HEK293 (cell line): Measurements from ENCODE around the gene CRYBA2.

Source experiments
- CTCF ChIA-PET: fragments of 350-600 bp; formaldehyde crosslinking; extraction: SDS; loops from one replicate; lab custom pipeline; 2021; ENCODE audit warnings: antibody characterized with exemption; lab: Yijun Ruan, JAX
- POLR2A ChIA-PET: fragments of 300-600 bp; formaldehyde crosslinking; extraction: SDS; loops from one replicate; lab custom pipeline; 2020; ENCODE audit warnings: antibody characterized with exemption, inconsistent platforms; lab: Yijun Ruan, JAX
- H3K27ac ChIP-seq: fragments of 200-500 bp; sonication (Bioruptor generic); 2 replicates; pipeline ENCODE4 v1.5.1; 2014; ENCODE audit warnings: low read depth, low read length, control low read depth, inconsistent platforms; ENCODE audit errors: extremely low read depth
- H3K36me3 ChIP-seq, 2 experiments: fragments of 200-500 bp in 1 of 2; sonication (Bioruptor generic) in 1 of 2; 1 replicate in 1 of 2; 2 replicates in 1 of 2; pipeline ENCODE4 v1.5.1; 2014 to 2017; ENCODE audit warnings: inconsistent platforms in 2 of 2, low read length in 2 of 2; ENCODE audit not compliant: control insufficient read depth in 2 of 2, insufficient read depth in 1 of 2
- H3K4me1 ChIP-seq: fragments of 200-500 bp; sonication (Bioruptor generic); 2 replicates; pipeline ENCODE4 v1.5.1; 2014; ENCODE audit warnings: mild to moderate bottlenecking, low read length, inconsistent platforms; ENCODE audit not compliant: control insufficient read depth, insufficient read depth
- H3K4me3 ChIP-seq: 2 replicates; pipeline ENCODE4 v1.5.1; 2011; ENCODE audit warnings: low read depth, mild to moderate bottlenecking, control low read depth, low read length, moderate library complexity
- H3K9me3 ChIP-seq: fragments of 200-500 bp; sonication (Bioruptor generic); 2 replicates; pipeline ENCODE4 v1.5.1; 2014; ENCODE audit warnings: low read depth, low read length, inconsistent platforms; ENCODE audit not compliant: control insufficient read depth, insufficient read depth
- EGR2 ChIP-seq: fragments of 450-650 bp; formaldehyde crosslinking; IDR thresholded peaks from 2 replicates; pipeline ENCODE4 v1.5.1; 2016; ENCODE audit warnings: low read depth, missing biosample characterization, missing genetic modification characterization
- KLF8 ChIP-seq: fragments of 450-650 bp; formaldehyde crosslinking; IDR thresholded peaks from 2 replicates; pipeline ENCODE4 v1.5.1; 2016; ENCODE audit warnings: missing biosample characterization, missing genetic modification characterization
- PRDM10 ChIP-seq: fragments of 450-650 bp; formaldehyde crosslinking; IDR thresholded peaks from 2 replicates; pipeline ENCODE4 v1.5.1; 2016; ENCODE audit warnings: missing biosample characterization, missing genetic modification characterization
- REST ChIP-seq: fragments of 450-650 bp; formaldehyde crosslinking; IDR thresholded peaks from 2 replicates; pipeline ENCODE4 v1.5.1; 2016; ENCODE audit warnings: missing biosample characterization, missing genetic modification characterization
- SCRT1 ChIP-seq: fragments of 450-650 bp; formaldehyde crosslinking; IDR thresholded peaks from 2 replicates; pipeline ENCODE4 v1.5.1; 2016; ENCODE audit warnings: missing biosample characterization, missing genetic modification characterization, borderline replicate concordance
- SCRT2 ChIP-seq: fragments of 450-650 bp; formaldehyde crosslinking; IDR thresholded peaks from 2 replicates; pipeline ENCODE4 v1.5.1; 2016; ENCODE audit warnings: missing biosample characterization, missing genetic modification characterization
- ZBTB17 ChIP-seq: fragments of 450-650 bp; formaldehyde crosslinking; IDR thresholded peaks from 2 replicates; pipeline ENCODE4 v1.5.1; 2016; ENCODE audit warnings: missing biosample characterization, missing genetic modification characterization
- ZFP69B ChIP-seq: fragments of 450-650 bp; formaldehyde crosslinking; IDR thresholded peaks from 2 replicates; pipeline ENCODE4 v1.5.1; 2016; ENCODE audit warnings: missing biosample characterization, missing genetic modification characterization
- ZNF18 ChIP-seq: fragments of 450-650 bp; formaldehyde crosslinking; IDR thresholded peaks from 2 replicates; pipeline ENCODE4 v1.5.1; 2016; ENCODE audit warnings: missing biosample characterization, missing genetic modification characterization
- ZNF184 ChIP-seq: fragments of 450-650 bp; IDR thresholded peaks from 2 replicates; pipeline ENCODE4 v1.5.1; 2018; ENCODE audit warnings: missing biosample characterization, mild to moderate bottlenecking, missing genetic modification characterization
- ZNF274 ChIP-seq, 2 experiments: fragments of 200-500 bp in 1 of 2; fragments of 450-650 bp in 1 of 2; sonication (Bioruptor generic) in 1 of 2; formaldehyde crosslinking in 1 of 2; IDR thresholded peaks; 2 replicates each; pipeline versions ENCODE4 v1.5.1 to v1.6.1; 2014 to 2016; ENCODE audit warnings: borderline replicate concordance in 1 of 2, inconsistent platforms in 1 of 2, low read length in 1 of 2, missing biosample characterization in 1 of 2, missing genetic modification characterization in 1 of 2
- ZNF366 ChIP-seq: fragments of 450-650 bp; formaldehyde crosslinking; conservative IDR thresholded peaks from 2 replicates; pipeline ENCODE4 v1.5.1; 2016; ENCODE audit warnings: missing biosample characterization, missing genetic modification characterization
- ZNF513 ChIP-seq: fragments of 450-650 bp; IDR thresholded peaks from 2 replicates; pipeline ENCODE4 v1.5.1; 2018; ENCODE audit warnings: missing biosample characterization, missing genetic modification characterization

Gene CRYBA2

GRCh38 chr2:219010162-219010756 lies 17.0 kb upstream of the CRYBA2 start (continued):
- no peak for TF ChIP-seq KLF8
- no peak for TF ChIP-seq ZNF18
- TF ChIP-seq ZNF274 (IDR thresholded peaks at IDR 0.05; ENCODE audit: low read length), result no peak
- TF ChIP-seq ZNF274 (tag by site-specific recombination; IDR thresholded peaks at IDR 0.05; ENCODE audit: borderline replicate concordance), result no peak

GRCh38 chr2:219009294-219009693 lies 16.1 kb upstream of the CRYBA2 start:
- TF ChIP-seq PRDM10 (tag by site-specific recombination) (no peak), ZBTB17 (tag by site-specific recombination) (no peak), SCRT1 (tag by site-specific recombination) (peak; percentile 82), REST (tag by site-specific recombination) (no peak), SCRT2 (tag by site-specific recombination) (peak; percentile 86)
- ChIA-PET POLR2A (no interaction called here), CTCF (interaction anchor here (0.9 to 2.5 kb wide), 3 partner anchors 14 to 32 kb away, joined by 3 to 13 read pairs (median 3); no protein-coding TSS in a partner anchor)
- Histone ChIP-seq H3K4me1 (no peaks in the 10 kb centered on the region), H3K9me3 (no peaks in the 10 kb centered on the region), H3K27ac (no peak overlapping the region), H3K4me3 (no peak overlapping the region), H3K36me3 (no peaks in the 10 kb centered on the region)

- peak; percentile 64 for TF ChIP-seq ZNF513 (tag by site-specific recombination)
- TF ChIP-seq ZFP69B (tag by site-specific recombination), result no peak
- no peak for TF ChIP-seq ZNF184 (tag by site-specific recombination)
- TF ChIP-seq EGR2, result peak; percentile 60; the same call in 1 of the 2 replicates
- peak; percentile 42 for TF ChIP-seq ZNF366 (tag by site-specific recombination)
- Histone ChIP-seq H3K4me1 (no peaks in the 10 kb centered on the region), H3K36me3 (no peaks in the 10 kb centered on the region), H3K4me3 (no peak overlapping the region), H3K9me3 (no peaks in the 10 kb centered on the region), H3K27ac (no peak overlapping the region)
- POLR2A ChIA-PET, result no interaction called here
- CTCF ChIA-PET, result interaction anchor here (0.6 to 3.9 kb wide), 9 partner anchors 8 to 156 kb away, joined by 3 to 31 read pairs (median 3); partner anchors contain the start of gene CDK5R2
These were observed 10.8 kb upstream of the CRYBA2 start for GRCh38 chr2:219003979-219004378.
